LNCaP clone FGC (cell line): ENCODE data around the gene VIPR1.
A peak's percentile ranks its signal among the peaks of the same experiment; 100 is the strongest.

Experiments used
- DNase-seq: peaks from one replicate; pipeline ENCODE4 v3.0.0-alpha.2; 2011; ENCODE audit warnings: low read depth
- H3K4me3 ChIP-seq: 2 replicates; pipeline ENCODE4 v1.5.1; 2011; ENCODE audit warnings: mild to moderate bottlenecking, low read depth, low read length, control low read depth
- CTCF ChIP-seq: IDR thresholded peaks from 2 replicates; pipeline ENCODE4 v1.5.1; 2012; ENCODE audit warnings: mild to moderate bottlenecking; ENCODE audit not compliant: control insufficient read depth, insufficient read depth; ENCODE audit errors: extremely low read depth

Gene VIPR1

GRCh38 chr3:42535981-42536784 lies 33.7 kb downstream of the VIPR1 start:
- TF ChIP-seq CTCF: peak; percentile 52
- DNase-seq: no peak
- no peak overlapping the region for H3K4me3 ChIP-seq

GRCh38 chr3:42537350-42537749 lies 34.9 kb downstream of the VIPR1 start:
- TF ChIP-seq CTCF: no peak
- no peak for DNase-seq
- H3K4me3 ChIP-seq: no peak overlapping the region

DNA sequence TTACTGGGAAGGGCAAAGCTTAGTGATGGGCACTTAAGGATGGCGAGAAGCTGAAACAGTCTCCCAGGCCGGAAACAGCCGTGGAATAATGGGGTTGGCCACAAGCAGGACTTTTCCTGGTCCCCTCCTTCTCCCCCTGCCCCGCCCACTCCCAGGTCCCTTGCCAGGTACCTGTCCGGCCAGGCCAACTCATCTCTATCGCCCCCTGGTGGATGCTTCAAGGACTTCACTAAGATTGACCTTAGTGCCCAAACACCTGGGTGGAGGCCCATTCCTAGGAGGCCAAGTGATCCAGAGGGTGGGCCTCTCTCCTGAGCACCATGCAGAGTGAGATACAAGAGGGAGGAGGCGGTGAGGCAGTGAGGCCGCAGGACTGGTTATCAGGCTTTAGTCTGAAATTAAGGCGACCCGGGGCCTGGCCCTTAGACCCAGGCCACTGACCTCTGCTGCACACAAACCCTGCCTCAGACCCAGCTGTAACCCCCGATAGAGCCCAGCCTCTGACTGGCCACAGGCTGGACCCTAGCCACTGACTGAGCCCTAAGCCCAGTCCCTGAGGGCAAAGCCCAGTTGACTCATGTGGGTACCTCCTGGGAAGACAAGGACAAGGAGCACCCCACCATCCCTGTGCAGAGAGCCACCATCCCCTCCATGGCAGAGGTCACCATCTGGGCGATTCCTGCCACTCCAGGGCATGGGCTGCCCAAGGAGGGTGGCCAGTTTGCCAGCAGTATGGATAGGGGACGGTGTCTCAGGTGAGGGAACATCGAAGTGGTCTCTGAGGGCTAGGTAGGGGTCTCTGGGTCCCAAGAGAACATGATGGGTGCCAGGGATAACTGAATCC lies 37.6 kb downstream of the VIPR1 start:
- DNase-seq: no peak
- TF ChIP-seq CTCF: peak; percentile 75
- no peak overlapping the region for H3K4me3 ChIP-seq

- TF ChIP-seq CTCF: no peak
- DNase-seq: no peak
- no peak overlapping the region for H3K4me3 ChIP-seq
These were observed 38.6 kb downstream of the VIPR1 start for GRCh38 chr3:42541079-42541478.

- peak; percentile 95 for DNase-seq
- H3K4me3 ChIP-seq: no peak overlapping the region
- TF ChIP-seq CTCF: 0 out of 2 replicates have a peak, but pooled peaks have one; percentile 8
These were observed 42.2 kb downstream of the VIPR1 start for GRCh38 chr3:42544492-42545283.

- no peak for DNase-seq
- H3K4me3 ChIP-seq: no peak overlapping the region
- TF ChIP-seq CTCF: no peak
These were observed 42.9 kb downstream of the VIPR1 start for GRCh38 chr3:42545284-42545900.
